ENCODE data around the gene OR5AN1. TPM values are rescaled to one million over a fixed set of nuclear protein-coding genes. Genes with fewer than 3 reads are reported as not detected.

OR5AN1 gene
- total and polyA plus RNA-seq, 2 of the 8 experiments (the other 6 are each of a cell fraction or from before 2014, with no cell fraction given): not detected

DNA sequence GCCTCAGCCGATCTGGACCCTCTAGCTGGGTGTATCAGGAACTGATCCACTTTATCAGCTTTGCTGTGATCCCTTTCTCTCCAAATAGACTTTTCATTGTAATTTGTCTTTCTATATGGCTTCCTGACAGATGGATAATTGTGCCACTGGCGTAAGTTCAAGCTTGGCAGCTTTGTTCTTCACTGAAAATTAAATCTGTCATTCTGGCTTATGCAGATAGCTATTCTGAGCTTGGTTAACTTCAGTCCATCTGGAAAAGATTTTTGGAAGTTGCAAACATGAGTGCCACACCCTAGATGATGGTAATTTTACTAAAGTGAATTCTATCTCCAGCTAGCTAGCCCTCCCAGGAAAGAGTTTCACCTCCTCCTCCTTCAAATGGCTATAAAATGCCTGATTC lies 59.5 kb downstream of the OR5AN1 start:
- no peaks in the 10 kb centered on the region for H3K23me2 ChIP-seq (ENCODE audit: low read depth, low read length)
- H2BK12ac ChIP-seq (ENCODE audit: low read depth, low read length): no peak overlapping the region
- H3K18ac ChIP-seq (ENCODE audit: extremely low read depth, low read length): no peak overlapping the region
- H3K79me1 ChIP-seq (ENCODE audit: low read depth, low read length): no peaks in the 10 kb centered on the region
- ChIA-PET POLR2A (ENCODE audit: partially characterized antibody) (no interaction called here), CTCF (ENCODE audit: partially characterized antibody) (interaction anchor here (0.6 to 4.1 kb wide), 5 partner anchors 9 to 220 kb away, joined by 3 to 10 read pairs (median 3); no protein-coding TSS in a partner anchor)
- no peaks in the 10 kb centered on the region for H4K20me1 ChIP-seq (replicated peaks in 1 of 2; ENCODE audit: control insufficient read depth in 1 of 2, insufficient read depth in 2 of 2, low read length in 2 of 2)
- WGBS, 2 experiments (ENCODE audit: extremely low coverage in 1 of 2, insufficient coverage in 1 of 2, insufficient read length in 1 of 2, insufficient replicate concordance in 2 of 2, low coverage in 1 of 2, low lambda C conversion rate in 2 of 2, missing lambda C conversion rate in 1 of 2): 90% methylated on average over 2 of the region's 2 CpGs; no CpG with 5 or more reads in 1 of the 2 experiments
- H3K4ac ChIP-seq (replicated peaks; ENCODE audit: insufficient read length, low read depth, low read length): no peak overlapping the region
- H3K4me1 ChIP-seq (replicated peaks in 1 of 4; ENCODE audit: control insufficient read depth in 3 of 4, insufficient read depth in 4 of 4, low read length in 3 of 4): no peaks in the 10 kb centered on the region
- no peak overlapping the region for H3K14ac ChIP-seq (ENCODE audit: insufficient read length)
- DNase-seq (ENCODE audit: low read depth in 1 of 2, low spot score in 2 of 2) (no peak), FAIRE-seq (no peak)
- no peaks in the 10 kb centered on the region for H3K9me3 ChIP-seq (ENCODE audit: insufficient read depth in 2 of 2, low read depth in 1 of 2, low read length in 1 of 2)
- no peak overlapping the region for H2AFZ ChIP-seq (ENCODE audit: low read length)
- no peak overlapping the region for H2BK120ac ChIP-seq (replicated peaks; ENCODE audit: low read depth, low read length)
- no peak overlapping the region for H2AK5ac ChIP-seq (ENCODE audit: low read depth, low read length)
- no peak overlapping the region for H4K5ac ChIP-seq (ENCODE audit: insufficient read length, low read depth, low read length)
- no peaks in the 10 kb centered on the region for H3K79me2 ChIP-seq (ENCODE audit: control insufficient read depth in 1 of 2, insufficient read depth in 2 of 2, low read length in 2 of 2)
- H3K23ac ChIP-seq (ENCODE audit: insufficient read length): no peak overlapping the region
- H3K27ac ChIP-seq (ENCODE audit: low read depth, low read length): no peak overlapping the region
- no peak overlapping the region for H4K91ac ChIP-seq (replicated peaks; ENCODE audit: insufficient read length, low read length)
- no peak overlapping the region for H3K56ac ChIP-seq (replicated peaks; ENCODE audit: insufficient read length, low read depth, low read length)
- H3K36me3 ChIP-seq (ENCODE audit: control insufficient read depth in 2 of 4, insufficient read depth in 4 of 4, low read length in 3 of 4): no peaks in the 10 kb centered on the region
- no peak overlapping the region for H3K9ac ChIP-seq (replicated peaks in 1 of 4; ENCODE audit: extremely low read depth in 1 of 4, low read depth in 3 of 4, low read length in 3 of 4)
- H2BK5ac ChIP-seq (ENCODE audit: low read depth, low read length): no peak overlapping the region
- no peak for TF ChIP-seq TAF1 (IDR thresholded peaks at IDR 0.05; ENCODE audit: low read depth, low read length)
- TF ChIP-seq, protein P1, sequence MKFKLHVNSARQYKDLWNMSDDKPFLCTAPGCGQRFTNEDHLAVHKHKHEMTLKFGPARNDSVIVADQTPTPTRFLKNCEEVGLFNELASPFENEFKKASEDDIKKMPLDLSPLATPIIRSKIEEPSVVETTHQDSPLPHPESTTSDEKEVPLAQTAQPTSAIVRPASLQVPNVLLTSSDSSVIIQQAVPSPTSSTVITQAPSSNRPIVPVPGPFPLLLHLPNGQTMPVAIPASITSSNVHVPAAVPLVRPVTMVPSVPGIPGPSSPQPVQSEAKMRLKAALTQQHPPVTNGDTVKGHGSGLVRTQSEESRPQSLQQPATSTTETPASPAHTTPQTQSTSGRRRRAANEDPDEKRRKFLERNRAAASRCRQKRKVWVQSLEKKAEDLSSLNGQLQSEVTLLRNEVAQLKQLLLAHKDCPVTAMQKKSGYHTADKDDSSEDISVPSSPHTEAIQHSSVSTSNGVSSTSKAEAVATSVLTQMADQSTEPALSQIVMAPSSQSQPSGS (IDR thresholded peaks at IDR 0.05; ENCODE audit: low read length): no peak
- no peak overlapping the region for H4K8ac ChIP-seq (ENCODE audit: extremely low read depth, insufficient read depth, low read length)
- no peak overlapping the region for H2BK20ac ChIP-seq (ENCODE audit: low read length)
- H2BK15ac ChIP-seq (ENCODE audit: low read length): no peak overlapping the region
- no peak overlapping the region for H3K4me2 ChIP-seq (ENCODE audit: insufficient read depth in 1 of 2, low read depth in 2 of 2, low read length in 2 of 2)
- H3K4me3 ChIP-seq (ENCODE audit: extremely low read depth in 1 of 4, insufficient read depth in 2 of 4, low read depth in 3 of 4, low read length in 4 of 4): no peak overlapping the region
- H3K27me3 ChIP-seq (replicated peaks in 1 of 4; ENCODE audit: control insufficient read depth in 3 of 4, extremely low read depth in 1 of 4, insufficient read depth in 3 of 4, low read length in 3 of 4): no peaks in the 10 kb centered on the region

Other genes with a start within 250 kb of the OR5AN1 start
- 29.9 and 31.1 TPM in 2 replicates for gene FAM111A, start 216.0 kb upstream of the OR5AN1 start, total RNA-seq (2021; fragmentation: NEBNext Ultra II Directional; extraction: Animal tissue kit (Norgen Biotek cat#: 25700))
- 7.4 and 10.2 TPM in 2 replicates for gene FAM111A, start 216.0 kb upstream of the OR5AN1 start, polyA plus RNA-seq (2011; rRNA removed)
- gene DTX4, start 186.8 kb upstream of the OR5AN1 start, total RNA-seq (2021; fragmentation: NEBNext Ultra II Directional; extraction: Animal tissue kit (Norgen Biotek cat#: 25700)): 18.8 and 20.0 TPM in 2 replicates
- gene DTX4, start 186.8 kb upstream of the OR5AN1 start, polyA plus RNA-seq (2011; rRNA removed): 5.1 and 13.0 TPM in 2 replicates
- gene MPEG1, start 146.0 kb upstream of the OR5AN1 start, total RNA-seq (2021; fragmentation: NEBNext Ultra II Directional; extraction: Animal tissue kit (Norgen Biotek cat#: 25700)): not detected in 2 replicates
- not detected in 2 replicates for gene MPEG1, start 146.0 kb upstream of the OR5AN1 start, polyA plus RNA-seq (2011; rRNA removed)
- gene OR5A2, start 67.5 kb downstream of the OR5AN1 start, total RNA-seq (2021; fragmentation: NEBNext Ultra II Directional; extraction: Animal tissue kit (Norgen Biotek cat#: 25700)): not detected in 2 replicates
- not detected in 2 replicates for gene OR5A2, start 67.5 kb downstream of the OR5AN1 start, polyA plus RNA-seq (2011; rRNA removed)
- not detected in 2 replicates for gene OR5A1, start 77.6 kb downstream of the OR5AN1 start, total RNA-seq (2021; fragmentation: NEBNext Ultra II Directional; extraction: Animal tissue kit (Norgen Biotek cat#: 25700))
- 0.05 TPM in 1 of 2 replicates, not detected in the other for gene OR5A1, start 77.6 kb downstream of the OR5AN1 start, polyA plus RNA-seq (2011; rRNA removed)
- gene OR4D6, start 98.1 kb downstream of the OR5AN1 start, total RNA-seq (2021; fragmentation: NEBNext Ultra II Directional; extraction: Animal tissue kit (Norgen Biotek cat#: 25700)): not detected in 2 replicates
- not detected in 2 replicates for gene OR4D6, start 98.1 kb downstream of the OR5AN1 start, polyA plus RNA-seq (2011; rRNA removed)
- not detected in 2 replicates for gene OR4D10, start 114.4 kb downstream of the OR5AN1 start, total RNA-seq (2021; fragmentation: NEBNext Ultra II Directional; extraction: Animal tissue kit (Norgen Biotek cat#: 25700))
- gene OR4D10, start 114.4 kb downstream of the OR5AN1 start, polyA plus RNA-seq (2011; rRNA removed): not detected in 2 replicates
- gene OR4D11, start 144.7 kb downstream of the OR5AN1 start, total RNA-seq (2021; fragmentation: NEBNext Ultra II Directional; extraction: Animal tissue kit (Norgen Biotek cat#: 25700)): not detected in 2 replicates
- gene OR4D11, start 144.7 kb downstream of the OR5AN1 start, polyA plus RNA-seq (2011; rRNA removed): not detected in 2 replicates
- not detected in 2 replicates for gene OR4D9, start 152.6 kb downstream of the OR5AN1 start, total RNA-seq (2021; fragmentation: NEBNext Ultra II Directional; extraction: Animal tissue kit (Norgen Biotek cat#: 25700))
- gene OR4D9, start 152.6 kb downstream of the OR5AN1 start, polyA plus RNA-seq (2011; rRNA removed): not detected in 2 replicates

All from H1 (cell line).